GM21737 (cell line): ENCODE data around the gene ARIH1.

Source experiments
- ATAC-seq: cut with Tn5 transposase; IDR thresholded peaks from one replicate; pipeline ENCODE4 v1.9.1; 2021; ENCODE audit warnings: mild to moderate bottlenecking, moderate library complexity; ENCODE audit not compliant: unreplicated experiment

ARIH1 gene

GRCh38 chr15:72538931-72539330 is 64.8 kb downstream of the ARIH1 start:
- ATAC-seq: no peak

- ATAC-seq: no peak
These were observed 66.6 kb downstream of the ARIH1 start for GRCh38 chr15:72540606-72541237.

- ATAC-seq: no peak
These were observed 67.5 kb downstream of the ARIH1 start for GRCh38 chr15:72541674-72542073.

GRCh38 chr15:72545156-72545555 is 71.0 kb downstream of the ARIH1 start:
- no peak for ATAC-seq

- ATAC-seq: no peak
These were observed 80.6 kb downstream of the ARIH1 start for GRCh38 chr15:72554471-72555425.

- no peak for ATAC-seq
These were observed 85.7 kb downstream of the ARIH1 start for GRCh38 chr15:72559781-72560180.

- ATAC-seq: no peak
These were observed 86.3 kb downstream of the ARIH1 start for GRCh38 chr15:72560458-72560857.

GRCh38 chr15:72562386-72562785 is 88.3 kb downstream of the ARIH1 start:
- ATAC-seq: no peak

- ATAC-seq: no peak
These were observed 88.7 kb downstream of the ARIH1 start for GRCh38 chr15:72562878-72563277.

GRCh38 chr15:72564091-72564490 is 90.0 kb downstream of the ARIH1 start:
- no peak for ATAC-seq

GRCh38 chr15:72566973-72567372 is 92.8 kb downstream of the ARIH1 start:
- ATAC-seq: no peak

- ATAC-seq: no peak
These were observed 95.9 kb downstream of the ARIH1 start for GRCh38 chr15:72570059-72570458.

- no peak for ATAC-seq
These were observed 105.7 kb downstream of the ARIH1 start for GRCh38 chr15:72579814-72580213.

GRCh38 chr15:72584006-72584405 is 109.9 kb downstream of the ARIH1 start:
- no peak for ATAC-seq

GRCh38 chr15:72585025-72585424 is 110.9 kb downstream of the ARIH1 start:
- ATAC-seq: no peak

- ATAC-seq: no peak
These were observed 111.4 kb downstream of the ARIH1 start for GRCh38 chr15:72585476-72586058.

GRCh38 chr15:72588096-72588495 is 114.0 kb downstream of the ARIH1 start:
- ATAC-seq: no peak

GRCh38 chr15:72590427-72590826 is 116.3 kb downstream of the ARIH1 start:
- no peak for ATAC-seq

- no peak for ATAC-seq
These were observed 117.2 kb downstream of the ARIH1 start for GRCh38 chr15:72591361-72591760.

GRCh38 chr15:72592097-72592496 is 118.0 kb downstream of the ARIH1 start:
- ATAC-seq: no peak

- ATAC-seq: no peak
These were observed 118.5 kb downstream of the ARIH1 start for GRCh38 chr15:72592676-72593075.

GRCh38 chr15:72593838-72594237 is 119.7 kb downstream of the ARIH1 start:
- no peak for ATAC-seq
